GM23248 (cell line): ENCODE data around the gene PKNOX2.

Source experiments
- EZH2 ChIP-seq: fragments of 200-600 bp; sonication (generic); IDR thresholded peaks from 2 replicates; pipeline ENCODE4 v1.6.1; 2018; ENCODE audit warnings: antibody characterized with exemption, mild to moderate bottlenecking; ENCODE audit not compliant: insufficient read depth, poor library complexity, severe bottlenecking
- EZH2phosphoT487 ChIP-seq: fragments of 200-600 bp; sonication (generic); IDR thresholded peaks from 2 replicates; pipeline ENCODE4 v1.6.1; 2018; ENCODE audit warnings: antibody characterized with exemption, moderate library complexity, mild to moderate bottlenecking, low read depth; ENCODE audit not compliant: insufficient read depth

DNA sequence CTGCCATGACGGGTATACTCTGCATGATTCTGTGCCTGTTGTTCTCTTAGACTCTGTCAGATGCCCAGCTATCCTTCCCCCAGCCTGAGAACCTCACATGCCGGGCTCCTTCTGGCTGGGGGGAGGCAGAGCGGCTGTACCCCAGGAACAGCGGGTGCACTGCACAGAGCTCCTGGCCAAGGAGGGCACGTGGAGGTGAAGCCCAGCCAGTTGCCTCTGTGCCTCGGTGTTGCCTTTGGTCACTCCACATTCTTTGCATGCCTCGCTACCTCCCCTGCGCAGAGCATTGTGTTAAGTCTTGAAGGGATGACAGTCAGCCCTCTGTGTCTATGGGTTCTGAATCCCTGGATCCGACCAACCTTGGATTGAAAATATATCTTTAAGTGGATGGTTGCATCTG lies 253.8 kb downstream of the PKNOX2 start:
- TF ChIP-seq EZH2 (no peak), EZH2phosphoT487 (no peak)
